Measurements from ENCODE around the gene TMCO2.

GRCh38 chr1:40255231-40255630 lies 7.5 kb downstream of the TMCO2 start:
- TF ChIP-seq CTCF (IDR thresholded peaks at IDR 0.05) (no peak), ZFX (IDR thresholded peaks at IDR 0.05; ENCODE audit: borderline replicate concordance) (no peak)
